Activated CD4-positive, CD25-positive, alpha-beta regulatory T cell treated with anti-CD3 and anti-CD28 coated beads, Interleukin-2, amount 50 U/mL, for 16 hours (primary cell): Measurements from ENCODE around the gene SLF2.
"Not testable (repeated sequence)": the region's sequence is repeated elsewhere in the genome, so short reads cannot be mapped to it uniquely, and the experiment has no call there.

Experiments
- DNase-seq: peaks from one replicate; pipeline ENCODE4 v3.0.0-alpha.2; 2020; ENCODE audit warnings: low read depth, low spot score

The SLF2 gene

DNA sequence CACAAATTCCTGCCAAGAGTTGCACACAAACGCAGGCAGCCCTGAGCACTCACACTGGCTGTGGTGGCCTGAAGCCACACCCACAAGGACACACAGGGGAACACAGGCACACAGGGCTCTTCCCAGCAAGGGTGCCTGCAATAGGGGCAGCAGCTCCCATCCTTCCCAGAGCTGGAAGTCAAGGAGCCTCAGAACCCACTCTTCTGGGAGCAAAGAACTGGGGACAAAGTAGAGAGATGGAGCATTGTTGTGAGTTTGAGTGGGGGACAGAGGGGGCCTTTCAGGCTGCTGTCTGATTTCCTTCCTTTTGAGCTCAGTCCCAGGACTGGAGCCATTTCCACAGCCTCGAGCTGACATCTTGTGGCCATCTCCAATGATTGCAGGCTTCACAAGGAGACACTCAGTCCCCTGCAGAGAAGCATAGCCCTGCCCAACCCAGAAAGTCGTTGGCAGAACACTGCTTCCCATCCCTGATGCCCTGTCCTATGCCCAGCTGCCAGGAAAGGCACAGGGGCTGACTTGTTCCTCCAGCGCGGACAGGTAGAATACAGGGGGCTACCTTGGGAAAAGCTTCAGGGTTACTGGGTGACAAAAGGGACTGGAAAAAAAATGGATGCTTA is 34.4 kb upstream of the SLF2 start:
- DNase-seq, result no peak

DNA sequence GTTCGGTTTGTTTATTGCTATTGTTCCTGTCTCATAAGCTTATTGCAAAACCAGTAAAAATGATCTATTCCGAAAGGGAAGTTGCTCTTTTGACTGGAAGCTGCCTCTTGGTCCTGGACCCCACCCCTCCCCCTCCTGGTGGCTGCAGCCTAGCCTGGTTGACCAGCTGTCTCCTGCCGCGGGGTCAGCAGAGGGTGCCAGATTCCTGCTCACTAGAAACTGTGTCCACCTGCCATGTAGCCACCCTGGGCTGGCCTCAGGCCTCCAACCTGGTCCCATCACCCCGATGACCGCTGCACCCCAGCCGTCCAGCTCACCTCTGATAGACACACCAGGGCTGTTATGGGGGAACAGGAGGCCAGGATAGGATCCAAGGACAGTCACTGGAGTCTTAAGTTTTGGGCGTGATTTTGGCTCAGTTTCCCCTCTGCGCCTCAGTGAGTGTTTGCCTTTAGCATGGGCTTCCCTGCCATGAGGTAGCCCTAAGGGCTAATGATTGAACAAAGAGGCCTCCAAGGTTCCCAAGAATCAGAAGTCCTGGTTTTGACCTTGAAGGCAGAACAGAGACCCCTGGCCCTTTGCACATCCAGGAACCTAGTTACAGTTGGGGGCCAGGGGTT is 32.9 kb upstream of the SLF2 start:
- DNase-seq, result no peak

DNA sequence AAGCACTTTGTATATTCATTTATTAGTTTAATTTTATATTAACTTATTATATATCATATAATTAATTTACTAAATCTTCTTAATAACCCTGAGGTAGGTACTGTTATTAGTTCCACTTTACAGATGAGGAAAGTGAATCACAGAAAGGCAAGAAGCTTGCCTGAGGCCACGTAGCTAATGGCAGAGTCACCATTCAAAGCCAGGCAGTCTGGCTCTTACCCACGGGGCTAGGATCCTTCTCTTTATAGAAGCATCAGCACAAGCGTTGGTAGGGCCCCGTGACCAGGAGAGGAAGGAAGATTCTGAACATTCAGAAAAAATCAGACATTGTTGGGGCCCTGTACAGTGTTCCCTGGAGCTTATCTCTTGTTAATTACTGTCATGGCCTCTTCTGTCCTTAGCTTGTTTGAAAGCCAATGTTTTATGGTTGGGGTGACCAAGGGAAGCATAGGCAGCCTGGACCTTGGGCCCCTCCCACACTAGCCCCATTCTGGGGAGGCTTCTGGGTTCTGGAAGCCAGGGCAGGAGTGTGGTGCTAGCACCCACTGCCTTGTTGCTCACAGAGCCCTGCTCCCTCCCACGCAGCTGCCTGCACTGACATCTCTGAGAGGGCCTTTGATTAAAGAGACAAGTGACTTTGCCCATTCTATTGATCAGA is 31.1 kb upstream of the SLF2 start:
- no peak for DNase-seq

DNA sequence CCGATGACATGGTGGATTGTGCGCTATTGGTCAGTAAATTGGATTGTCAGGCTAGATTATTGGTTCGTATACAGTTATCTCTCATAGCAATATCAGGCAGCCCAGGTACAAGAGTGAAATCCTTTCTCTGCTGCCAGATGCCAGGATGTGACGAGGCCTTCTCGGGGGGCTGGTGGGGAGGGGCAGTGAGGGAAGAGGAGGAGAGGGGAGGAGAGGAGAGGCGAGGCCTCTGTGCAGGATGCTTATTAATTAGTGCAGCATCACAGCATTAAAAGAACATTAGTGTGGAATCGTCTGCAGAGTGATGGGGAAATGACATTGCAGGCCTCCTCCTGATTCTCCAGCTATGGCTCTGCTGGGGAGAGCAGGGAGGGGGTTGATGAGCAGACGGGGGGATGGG is 30.5 kb upstream of the SLF2 start:
- DNase-seq, result no peak

DNA sequence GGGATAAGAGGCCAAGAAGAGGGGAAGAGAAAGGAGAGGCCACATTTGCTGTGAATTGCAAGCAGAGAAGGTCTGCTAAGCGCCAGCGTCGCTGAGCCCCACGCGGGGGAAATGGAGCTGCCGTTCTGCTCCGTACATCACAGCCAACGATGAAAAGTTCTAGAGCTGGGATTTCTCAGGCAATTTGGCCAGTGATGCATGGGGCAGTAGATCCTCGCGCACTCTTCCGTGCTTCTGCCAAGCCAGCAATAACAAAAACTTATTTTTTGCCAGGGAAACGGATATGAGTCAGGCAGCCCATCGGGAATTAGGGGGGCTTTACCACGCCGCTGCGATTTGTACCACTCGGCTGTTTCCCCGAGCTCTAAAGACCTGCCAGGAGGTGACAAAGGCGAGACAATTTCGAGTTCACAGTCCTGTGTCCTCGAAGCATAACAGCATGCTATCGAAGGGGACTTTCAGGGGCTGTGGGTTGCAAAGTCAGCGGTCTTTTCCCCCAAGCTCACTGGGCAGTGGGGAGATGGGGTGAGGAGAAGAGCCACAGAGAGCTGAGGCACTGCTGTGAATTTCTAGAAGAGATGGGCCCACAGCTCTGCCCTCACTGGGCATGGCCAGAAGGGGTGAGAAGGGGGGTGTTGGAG is 30.0 kb upstream of the SLF2 start:
- DNase-seq, result no peak

DNA sequence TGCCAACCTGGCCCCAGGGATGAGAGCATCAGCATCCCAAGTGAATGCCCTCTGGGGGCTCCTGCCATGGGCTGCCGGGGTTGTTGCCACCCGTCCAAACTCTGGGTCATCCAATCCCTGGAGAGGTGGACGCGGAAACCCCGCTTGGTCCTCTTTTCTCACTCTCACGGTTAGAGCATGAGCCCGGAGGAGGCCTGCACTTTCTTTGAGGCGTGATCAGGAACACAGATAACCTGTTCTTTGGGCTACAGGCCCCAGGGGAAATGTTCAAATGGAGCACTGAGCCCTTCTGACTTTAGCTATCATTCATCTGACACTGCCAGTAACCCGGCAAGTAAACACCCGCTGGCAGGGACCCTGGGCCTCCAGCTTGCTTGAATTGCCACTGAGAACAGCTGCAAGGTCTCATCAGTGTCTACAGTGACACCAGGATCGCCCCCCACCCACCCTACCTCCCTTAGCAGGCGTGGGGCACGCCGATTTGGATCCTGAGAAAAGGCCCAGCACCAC is 29.4 kb upstream of the SLF2 start:
- no peak for DNase-seq

DNA sequence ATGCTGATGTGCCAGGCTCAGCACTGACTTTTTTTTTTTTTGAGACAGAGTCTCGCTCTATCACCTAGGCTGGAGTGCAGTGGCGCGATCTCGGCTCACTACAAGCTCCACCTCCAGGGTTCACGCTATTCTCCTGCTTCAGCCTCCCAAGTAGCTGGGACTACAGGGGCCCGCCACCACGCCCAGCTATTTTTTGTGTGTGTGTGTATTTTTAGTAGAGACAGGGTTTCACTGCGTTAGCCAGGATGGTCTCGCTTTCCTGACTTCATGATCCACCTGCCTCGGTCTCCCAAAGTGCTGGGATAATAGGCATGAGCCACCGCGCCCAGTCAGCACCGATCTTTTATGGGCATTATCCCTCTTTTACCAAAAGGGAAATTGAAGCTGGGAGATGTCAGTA is 27.2 kb upstream of the SLF2 start:
- DNase-seq, result not testable (repeated sequence)

DNA sequence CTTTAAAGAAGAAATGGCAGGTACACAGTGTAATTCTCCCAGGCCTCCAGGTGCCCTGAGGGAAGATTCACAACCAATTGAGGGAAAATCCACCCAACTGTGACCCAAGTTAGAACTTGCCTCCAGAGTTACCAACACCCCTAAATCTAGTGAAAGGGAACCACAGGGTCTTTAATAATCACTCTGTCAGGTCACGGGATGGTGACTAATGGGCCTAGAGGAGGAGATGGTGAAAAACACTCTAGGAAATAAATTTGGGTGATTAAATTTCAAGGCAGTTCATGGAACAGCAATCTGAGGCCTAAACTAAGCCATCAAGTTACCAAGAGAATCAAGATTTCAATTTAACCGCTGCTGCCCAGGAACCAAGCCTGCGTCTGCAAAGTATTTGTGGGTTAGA is 26.7 kb upstream of the SLF2 start:
- DNase-seq, result no peak

DNA sequence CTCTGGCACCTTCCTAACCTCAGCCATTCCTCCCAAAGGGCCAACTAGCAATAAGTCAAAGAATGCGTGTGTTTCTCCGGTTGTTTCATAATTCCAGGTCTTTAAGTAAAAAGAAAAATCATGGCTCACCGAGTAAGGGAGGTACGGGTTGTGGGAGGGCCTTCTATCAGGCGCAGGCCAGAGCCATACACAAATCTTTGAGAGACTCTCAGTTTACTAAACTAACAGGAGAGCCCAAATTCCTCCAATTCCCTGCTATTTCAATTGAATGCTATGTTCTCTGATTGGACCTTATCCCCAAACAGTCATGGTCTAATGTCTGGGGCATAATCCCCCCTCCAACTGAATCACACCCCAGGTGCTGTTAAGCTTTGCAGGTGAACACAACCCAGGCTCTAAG is 26.2 kb upstream of the SLF2 start:
- DNase-seq, result no peak

DNA sequence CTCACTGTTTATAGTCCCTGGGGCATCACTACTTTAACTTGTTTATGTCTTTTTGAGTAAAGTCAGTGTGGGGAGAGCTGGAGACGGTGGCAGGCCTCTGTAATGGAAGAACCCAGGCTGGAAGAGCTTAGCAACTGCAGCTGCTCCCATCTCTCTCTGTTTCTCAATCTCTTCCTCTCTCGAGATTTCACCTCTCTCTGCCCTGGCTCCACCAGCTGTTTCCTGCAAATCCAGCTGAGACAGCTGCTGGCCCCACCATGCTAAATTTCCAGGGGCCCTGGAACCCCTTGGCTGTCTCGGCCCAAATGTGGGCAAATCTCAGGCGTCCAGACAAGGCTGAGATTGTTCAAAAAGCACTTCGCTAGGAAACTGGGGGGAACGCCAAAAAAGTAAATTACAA is 25.8 kb upstream of the SLF2 start:
- DNase-seq, result no peak

DNA sequence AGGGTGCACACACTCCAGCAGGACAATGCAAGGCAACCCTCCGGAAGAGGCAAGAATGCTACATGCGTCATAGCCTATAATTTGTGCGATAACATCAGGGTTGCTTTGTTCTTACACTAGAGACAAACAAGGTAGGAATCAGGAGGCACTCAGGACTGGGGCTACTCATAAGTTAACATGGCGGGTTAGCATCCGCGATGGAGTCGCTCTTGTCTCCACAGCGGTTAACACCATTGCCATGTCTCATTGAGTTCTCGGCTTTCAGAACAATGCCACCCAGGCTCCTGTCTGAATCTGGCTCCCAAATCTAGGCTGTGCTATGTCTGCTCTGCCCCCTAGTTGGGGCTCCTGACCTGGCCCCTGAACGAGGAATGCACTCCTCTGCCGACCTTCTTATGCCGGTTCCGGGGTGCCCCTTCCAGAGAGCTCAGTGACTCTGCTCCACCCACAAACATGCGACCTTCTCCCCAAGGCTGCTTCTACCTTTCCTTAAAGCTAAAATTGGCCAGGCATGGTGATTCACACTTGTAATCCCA is 24.9 kb upstream of the SLF2 start:
- DNase-seq, result no peak

DNA sequence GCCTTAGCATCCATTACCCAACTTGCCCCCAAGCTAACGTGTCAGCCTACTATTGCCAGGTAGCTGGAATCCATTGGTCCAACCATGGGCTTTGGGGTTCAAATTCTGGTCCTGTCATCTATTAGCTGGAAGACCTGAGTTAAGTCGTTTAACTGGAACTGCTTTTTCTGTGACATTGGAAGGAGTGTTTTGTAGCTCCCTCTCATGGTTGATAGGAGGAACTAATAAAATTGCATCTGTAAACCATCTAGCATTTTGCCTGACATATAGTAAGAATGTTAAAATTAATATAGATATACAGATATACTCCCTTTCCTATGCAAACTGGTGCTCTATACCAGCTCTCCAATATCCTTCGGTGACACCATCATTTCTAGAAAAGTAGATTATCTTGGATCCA is 23.8 kb upstream of the SLF2 start:
- DNase-seq, result no peak

DNA sequence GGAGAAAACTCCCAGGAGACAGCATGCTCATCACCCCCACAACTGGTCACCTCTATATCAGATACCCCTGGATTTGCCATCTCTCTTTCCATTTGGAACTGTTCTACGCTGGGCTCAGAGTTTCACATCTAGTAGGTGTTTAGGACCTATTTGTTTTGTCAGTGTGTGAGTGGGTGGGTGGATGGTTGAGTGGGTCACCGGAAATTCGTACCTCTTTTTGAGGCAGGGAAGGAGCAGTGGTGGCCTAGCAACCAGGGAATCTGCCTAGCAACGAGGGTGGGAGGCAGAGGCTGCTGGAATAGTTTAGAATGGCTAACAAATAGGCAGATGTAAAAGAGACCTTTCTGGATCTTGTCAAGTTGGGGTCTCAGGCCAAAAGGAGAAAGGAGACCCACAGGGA is 23.2 kb upstream of the SLF2 start:
- DNase-seq, result no peak

DNA sequence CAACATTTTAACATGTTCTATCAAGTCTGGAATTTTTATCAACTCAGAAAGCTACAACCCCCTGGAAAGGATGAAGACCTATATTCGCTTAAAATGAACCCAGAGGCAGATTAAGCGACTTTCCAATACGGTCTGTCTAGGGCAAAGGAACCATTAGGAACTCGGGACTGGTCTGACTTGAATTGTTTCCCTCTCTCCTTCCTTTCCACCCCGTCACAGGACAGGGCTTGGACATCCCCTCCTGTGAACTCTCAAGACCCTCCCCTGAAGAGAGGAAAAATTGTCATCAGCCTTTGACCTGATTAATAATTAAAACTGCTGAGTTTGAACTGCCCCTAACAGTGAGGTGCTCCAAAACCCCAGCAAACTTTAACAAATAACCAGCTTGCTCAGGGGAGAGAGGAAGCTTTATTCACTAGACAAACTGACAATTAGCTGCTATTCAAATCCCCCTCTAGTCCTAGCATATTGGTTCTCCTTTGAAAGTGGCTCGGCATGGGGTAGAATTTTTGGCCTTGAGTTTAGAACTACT is 22.6 kb upstream of the SLF2 start:
- no peak for DNase-seq

DNA sequence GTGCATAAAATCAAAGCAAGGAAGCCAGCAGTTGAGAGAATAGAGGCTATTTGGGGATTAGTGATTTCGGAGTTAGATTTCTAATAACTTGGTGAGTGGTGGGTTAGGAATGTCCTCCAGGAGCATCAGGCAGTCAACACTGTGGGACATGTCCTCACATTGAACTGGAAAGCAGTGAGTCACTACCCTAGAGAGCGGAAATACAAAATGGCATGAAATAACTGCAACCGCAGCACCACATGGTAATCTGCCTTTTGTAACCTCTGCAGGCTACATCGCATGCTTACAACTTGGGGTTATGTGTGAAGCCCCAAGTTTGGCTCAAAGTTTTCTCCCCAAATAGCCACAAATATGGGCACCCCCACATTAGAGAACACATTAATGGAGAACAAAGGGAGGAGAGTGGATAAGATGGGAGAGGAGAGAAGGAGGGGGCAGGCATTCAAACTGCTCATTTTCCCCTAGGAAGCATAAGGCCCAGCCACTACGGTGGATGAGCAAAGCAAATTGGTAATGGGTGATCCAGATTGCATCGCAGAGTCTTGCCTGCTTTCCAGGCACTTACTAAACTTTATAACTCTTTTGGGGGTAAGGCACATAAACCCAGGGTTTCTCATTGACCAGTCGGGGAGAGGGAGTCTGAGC is 22.0 kb upstream of the SLF2 start:
- no peak for DNase-seq

DNA sequence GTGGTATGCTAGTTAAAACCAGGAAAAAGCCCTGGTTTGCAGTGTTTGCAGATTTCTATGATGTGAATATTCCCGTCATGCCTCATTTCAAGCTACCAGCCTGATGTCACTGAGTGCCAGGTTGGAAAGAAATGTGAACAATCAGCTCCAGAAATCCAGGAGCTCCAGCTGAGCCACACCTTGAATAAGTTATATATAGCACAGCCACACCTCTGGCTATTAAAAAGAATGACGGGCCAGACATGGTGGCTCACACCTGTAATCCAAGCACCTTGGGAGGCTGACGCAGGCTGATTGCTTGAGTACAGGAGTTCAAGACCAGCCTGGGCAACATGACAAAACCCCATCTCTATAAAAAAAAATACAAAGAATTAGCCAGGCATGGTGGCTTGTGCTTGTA is 18.7 kb upstream of the SLF2 start:
- no peak for DNase-seq

DNA sequence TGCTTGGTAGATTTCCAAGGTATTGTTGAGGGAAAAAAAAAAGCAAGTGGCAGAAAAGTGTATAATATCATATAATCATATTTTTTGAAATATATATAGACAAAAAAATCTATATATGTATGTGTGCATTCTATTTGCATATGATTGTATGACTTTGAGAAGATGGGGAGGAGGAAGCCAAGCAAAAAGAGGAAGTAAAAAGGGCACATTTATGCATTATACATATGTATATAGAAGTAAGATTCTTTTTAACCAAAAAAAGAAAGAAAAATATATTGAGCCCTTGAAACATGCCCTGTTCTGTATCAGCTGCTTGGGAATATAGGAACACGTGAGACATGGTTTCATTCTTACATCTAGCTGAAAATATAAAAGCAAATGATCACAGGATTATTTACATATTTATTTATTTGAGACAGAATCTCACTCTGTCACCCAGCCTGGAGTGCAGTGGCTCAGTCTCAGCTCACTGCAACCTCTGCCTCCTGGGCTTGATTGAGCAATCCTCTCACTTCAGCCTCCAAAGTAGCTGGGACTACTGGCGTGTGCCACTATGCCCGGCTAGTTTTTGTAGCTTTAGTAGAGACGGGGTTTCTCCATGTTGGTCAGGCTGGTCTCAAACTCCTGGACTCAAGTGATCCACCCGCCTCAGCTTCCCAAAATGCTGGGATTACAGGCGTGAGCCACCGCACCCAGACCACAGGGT is 18.0 kb upstream of the SLF2 start:
- DNase-seq, result no peak

DNA sequence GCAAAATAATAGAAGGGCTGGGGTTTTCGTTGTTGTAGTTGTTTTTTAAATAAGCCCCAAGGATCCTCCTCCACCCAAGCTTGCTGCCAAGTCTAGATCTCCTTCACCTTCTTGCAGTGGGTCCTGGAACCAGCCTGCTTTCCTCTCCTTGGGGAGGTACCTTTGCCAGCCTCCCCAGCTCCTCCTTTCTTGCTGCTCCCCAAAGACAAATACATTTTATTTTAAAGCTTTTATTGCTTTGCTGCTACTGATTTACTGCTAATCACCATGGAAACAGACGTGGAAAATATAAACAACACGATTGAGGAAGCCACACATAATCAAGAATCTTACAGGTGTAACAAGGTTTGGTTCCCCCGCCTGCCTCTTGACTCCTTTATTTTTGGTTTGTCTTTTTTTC is 17.4 kb upstream of the SLF2 start:
- DNase-seq, result no peak

DNA sequence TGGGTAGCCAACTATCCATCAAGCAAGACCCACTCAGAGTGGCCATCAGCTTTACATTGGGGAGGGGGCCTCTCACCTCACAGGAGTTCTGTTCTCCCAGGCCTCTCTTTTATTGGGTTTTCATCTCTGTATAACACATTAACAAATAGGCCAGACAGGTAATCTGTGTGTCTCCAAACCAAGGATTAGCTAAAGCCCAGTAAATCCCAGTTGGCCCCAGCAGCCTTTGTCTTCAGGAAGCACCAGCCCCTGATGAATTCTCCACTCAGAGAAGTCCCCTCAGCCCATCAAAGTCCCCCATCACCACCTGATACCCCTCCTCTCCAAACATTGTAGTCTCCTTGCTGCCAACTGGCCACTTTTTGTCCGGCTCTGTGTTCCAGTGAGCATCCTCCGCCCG is 16.9 kb upstream of the SLF2 start:
- DNase-seq, result no peak

DNA sequence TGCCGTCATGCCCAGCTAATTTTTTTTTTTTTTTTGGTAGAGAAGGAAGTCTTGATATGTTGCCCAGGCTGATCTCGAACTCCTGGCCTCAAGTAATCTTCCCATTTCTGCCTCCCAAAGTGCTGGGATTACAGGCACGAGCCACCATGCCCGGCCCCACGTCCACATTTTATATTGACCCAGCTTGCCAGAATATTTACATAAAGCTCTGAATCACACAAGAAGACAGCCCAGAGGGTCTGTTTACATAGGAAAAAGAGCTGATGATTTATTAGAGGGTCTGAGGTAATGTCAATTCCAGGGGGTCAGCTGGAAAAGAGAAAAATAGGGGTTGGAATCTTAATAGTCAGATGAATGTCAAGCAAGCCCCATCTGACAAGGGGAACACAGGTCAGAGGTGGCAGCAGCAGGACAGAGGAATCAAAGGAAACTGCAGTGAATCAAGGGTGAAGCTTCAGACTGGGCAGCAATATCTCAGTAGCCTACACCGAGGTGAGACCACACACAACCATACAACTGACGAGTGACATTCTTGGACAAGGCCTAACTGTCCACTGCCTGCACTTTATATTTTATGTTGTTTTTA is 15.8 kb upstream of the SLF2 start:
- no peak for DNase-seq

DNA sequence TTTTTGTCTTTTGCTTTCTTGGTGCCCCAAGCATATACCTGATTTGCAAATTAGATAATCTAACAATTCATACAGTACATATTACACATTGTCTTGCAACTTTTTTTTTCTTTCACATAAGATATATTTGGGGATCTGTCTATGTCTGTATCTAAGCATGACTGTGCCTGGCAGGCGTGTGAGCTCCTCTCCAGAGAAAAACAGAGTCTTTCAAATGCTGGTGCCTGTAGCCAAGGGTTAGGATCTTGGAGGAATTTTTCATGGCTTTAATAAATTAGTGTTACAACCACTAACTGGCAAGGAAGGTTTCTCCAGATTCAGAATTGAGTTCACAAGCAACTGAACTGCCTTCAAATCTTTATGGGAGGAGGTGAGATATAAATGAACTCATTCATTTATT is 14.8 kb upstream of the SLF2 start:
- no peak for DNase-seq
